ENCODE data around the gene TRAF7.

Gene TRAF7

GRCh38 chr16:2148714-2149629 lies 6.6 kb upstream of the TRAF7 start:
- peak; percentile 73 for DNase-seq

- peak; percentile 56 for DNase-seq
Observed at GRCh38 chr16:2149630-2150417, 5.8 kb upstream of the TRAF7 start.

- DNase-seq: peak; percentile 70
Observed at GRCh38 chr16:2150418-2151187, 5.0 kb upstream of the TRAF7 start.

GRCh38 chr16:2151188-2152091 lies 4.1 kb upstream of the TRAF7 start:
- DNase-seq: peak; percentile 19

GRCh38 chr16:2152695-2153506 lies 2.7 kb upstream of the TRAF7 start:
- peak; percentile 76 for DNase-seq

- DNase-seq: peak; percentile 56
Observed at GRCh38 chr16:2154533-2155090, 970 bp upstream of the TRAF7 start.

GRCh38 chr16:2155977-2156848 lies 631 bp downstream of the TRAF7 start:
- DNase-seq: peak; percentile 33

GRCh38 chr16:2156849-2157224 lies 1.3 kb downstream of the TRAF7 start:
- no peak for DNase-seq

- no peak for DNase-seq
Observed at GRCh38 chr16:2157480-2158261, 2.1 kb downstream of the TRAF7 start.

- DNase-seq: no peak
Observed at GRCh38 chr16:2158262-2158638, 2.7 kb downstream of the TRAF7 start.

- DNase-seq: no peak
Observed at GRCh38 chr16:2159175-2159838, 3.7 kb downstream of the TRAF7 start.

GRCh38 chr16:2160915-2161551 lies 5.5 kb downstream of the TRAF7 start:
- no peak for DNase-seq

GRCh38 chr16:2161911-2162310 lies 6.3 kb downstream of the TRAF7 start:
- no peak for DNase-seq

- no peak for DNase-seq
Observed at GRCh38 chr16:2162676-2163118, 7.1 kb downstream of the TRAF7 start.

GRCh38 chr16:2163211-2163881 lies 7.8 kb downstream of the TRAF7 start:
- DNase-seq: no peak

GRCh38 chr16:2165861-2166260 lies 10.3 kb downstream of the TRAF7 start:
- DNase-seq: no peak
